LHCN-M2 (cell line): Measurements from ENCODE around the gene MEG3. TPM values are rescaled to one million over a fixed set of nuclear protein-coding genes. Genes with fewer than 3 reads are reported as not detected.

Experiments used
- DNase-seq: peaks from one replicate; pipeline ENCODE4 v3.0.0-alpha.2; 2012; ENCODE audit warnings: low read depth
- total RNA-seq: library from RNA; depleted of rRNA; stranded (reverse); fragments of >200 nt; gene quantifications from 2 replicates; pipeline ENCODE4 v1.2.3, GENCODE V29; 2014

MEG3 gene
- total RNA-seq, 1 experiment from 2014 or later: 80.9 TPM

GRCh38 chr14:100895411-100895810 lies 69.5 kb downstream of the MEG3 start:
- no peak for DNase-seq

GRCh38 chr14:100896369-100897060 lies 70.6 kb downstream of the MEG3 start:
- DNase-seq: no peak

- DNase-seq: no peak
These were observed 72.5 kb downstream of the MEG3 start for GRCh38 chr14:100898465-100898864.

- DNase-seq: no peak
These were observed 73.3 kb downstream of the MEG3 start for GRCh38 chr14:100898935-100899883.

GRCh38 chr14:100899884-100900771 lies 74.2 kb downstream of the MEG3 start:
- DNase-seq: no peak

GRCh38 chr14:100900837-100901390 lies 75.0 kb downstream of the MEG3 start:
- DNase-seq: no peak

- no peak for DNase-seq
These were observed 75.7 kb downstream of the MEG3 start for GRCh38 chr14:100901391-100902183.

GRCh38 chr14:100902295-100903133 lies 76.6 kb downstream of the MEG3 start:
- no peak for DNase-seq

GRCh38 chr14:100903134-100903468 lies 77.2 kb downstream of the MEG3 start:
- DNase-seq: no peak

- DNase-seq: no peak
These were observed 77.8 kb downstream of the MEG3 start, which contains the start of gene RTL1 for GRCh38 chr14:100903672-100904185. Gene RTL1 (minus strand): TSS chr14:100903722. CDS start chr14:100884788, 18,934 bp downstream.

- no peak for DNase-seq
These were observed 78.6 kb downstream of the MEG3 start for GRCh38 chr14:100904307-100905087.

- DNase-seq: no peak
These were observed 79.2 kb downstream of the MEG3 start for GRCh38 chr14:100905166-100905565.

- DNase-seq: no peak
These were observed 80.5 kb downstream of the MEG3 start for GRCh38 chr14:100906420-100906819.

GRCh38 chr14:100907240-100907639 lies 81.3 kb downstream of the MEG3 start:
- DNase-seq: no peak

- no peak for DNase-seq
These were observed 83.5 kb downstream of the MEG3 start for GRCh38 chr14:100909439-100909838.
